GM21786 (cell line): ENCODE results near the gene ARMC9.

ENCODE experiments used
- ATAC-seq: cut with Tn5 transposase; IDR thresholded peaks from one replicate; pipeline ENCODE4 v1.9.1; 2021; ENCODE audit not compliant: unreplicated experiment

The ARMC9 gene

GRCh38 chr2:231410293-231411004, 212.0 kb downstream of the ARMC9 start:
- ATAC-seq = no peak

GRCh38 chr2:231411237-231411636, 212.8 kb downstream of the ARMC9 start:
- no peak for ATAC-seq

- ATAC-seq = peak; percentile 98
These were observed 213.6 kb downstream of the ARMC9 start for GRCh38 chr2:231411831-231412617.

GRCh38 chr2:231412618-231412963, 214.2 kb downstream of the ARMC9 start:
- ATAC-seq = no peak

GRCh38 chr2:231413456-231413855, 215.0 kb downstream of the ARMC9 start:
- ATAC-seq = no peak

- no peak for ATAC-seq
These were observed 215.6 kb downstream of the ARMC9 start for GRCh38 chr2:231413921-231414476.

GRCh38 chr2:231415029-231415428, 216.6 kb downstream of the ARMC9 start:
- ATAC-seq = no peak

- no peak for ATAC-seq
These were observed 220.6 kb downstream of the ARMC9 start for GRCh38 chr2:231418820-231419640.

GRCh38 chr2:231421051-231421580, 222.7 kb downstream of the ARMC9 start:
- no peak for ATAC-seq

- ATAC-seq = no peak
These were observed 223.6 kb downstream of the ARMC9 start for GRCh38 chr2:231422056-231422455.

- ATAC-seq = no peak
These were observed 224.7 kb downstream of the ARMC9 start for GRCh38 chr2:231423176-231423575.
